Measurements from ENCODE around the gene EFCAB12.

The EFCAB12 gene

GRCh38 chr3:129442947-129443346 is 14.5 kb upstream of the EFCAB12 start:
- no peak for DNase-seq

GRCh38 chr3:129442486-129442885 is 14.1 kb upstream of the EFCAB12 start:
- DNase-seq: no peak

- DNase-seq: no peak
Observed at GRCh38 chr3:129441782-129442181, 13.3 kb upstream of the EFCAB12 start.

GRCh38 chr3:129441215-129441614 is 12.8 kb upstream of the EFCAB12 start:
- no peak for DNase-seq

GRCh38 chr3:129440618-129441190 is 12.3 kb upstream of the EFCAB12 start:
- DNase-seq: no peak

- peak; percentile 96 for DNase-seq
Observed at GRCh38 chr3:129439817-129440617, 11.6 kb upstream of the EFCAB12 start, which contains the start of the genes IFT122 and MBD4. IFT122 (plus strand) TSS chr3:129440224; CDS start chr3:129440331, 107 bp downstream. MBD4 (minus strand) TSS chr3:129439948; CDS start chr3:129439833, 115 bp downstream.

GRCh38 chr3:129439226-129439816 is 10.9 kb upstream of the EFCAB12 start:
- no peak for DNase-seq

- DNase-seq: no peak
Observed at GRCh38 chr3:129435367-129435766, 6.9 kb upstream of the EFCAB12 start.

GRCh38 chr3:129434140-129434539 is 5.7 kb upstream of the EFCAB12 start:
- no peak for DNase-seq

- no peak for DNase-seq
Observed at GRCh38 chr3:129433565-129433964, 5.1 kb upstream of the EFCAB12 start.

GRCh38 chr3:129432671-129433070 is 4.2 kb upstream of the EFCAB12 start:
- DNase-seq: no peak

- no peak for DNase-seq
Observed at GRCh38 chr3:129432036-129432435, 3.6 kb upstream of the EFCAB12 start.

GRCh38 chr3:129429602-129430001 is 1.2 kb upstream of the EFCAB12 start:
- DNase-seq: no peak

- DNase-seq: no peak
Observed at GRCh38 chr3:129429080-129429451, 630 bp upstream of the EFCAB12 start.

GRCh38 chr3:129428007-129428375 is 445 bp downstream of the EFCAB12 start:
- no peak for DNase-seq

- DNase-seq: no peak
Observed at GRCh38 chr3:129425619-129426018, 2.8 kb downstream of the EFCAB12 start.

GRCh38 chr3:129425213-129425612 is 3.2 kb downstream of the EFCAB12 start:
- DNase-seq: no peak

GRCh38 chr3:129424185-129424841 is 4.1 kb downstream of the EFCAB12 start:
- DNase-seq: no peak

GRCh38 chr3:129422897-129423296 is 5.5 kb downstream of the EFCAB12 start:
- no peak for DNase-seq

GRCh38 chr3:129421988-129422745 is 6.3 kb downstream of the EFCAB12 start:
- DNase-seq: no peak

GRCh38 chr3:129421236-129421883 is 7.1 kb downstream of the EFCAB12 start:
- no peak for DNase-seq

GRCh38 chr3:129419476-129419875 is 9.0 kb downstream of the EFCAB12 start:
- DNase-seq: no peak
